OCI-LY3 (cell line): ENCODE results near the gene ZNF749.

Source experiments
- H2AFZ ChIP-seq: fragments of 200-600, 300-600 bp; shearing (Covaris generic); 2 replicates; pipeline ENCODE4 v1.6.0; 2014; ENCODE audit warnings: antibody characterized with exemption, low read depth, low read length
- H3K27ac ChIP-seq: fragments of 200-600, 300-600 bp; sonication (generic); 2 replicates; pipeline ENCODE4 v1.5.1; 2014; ENCODE audit warnings: mild to moderate bottlenecking, low read length, moderate library complexity, mixed read lengths
- H3K27me3 ChIP-seq: fragments of 200-600, 300-600 bp; sonication (generic); 2 replicates; pipeline ENCODE4 v1.6.1; 2014; ENCODE audit warnings: low read depth, low read length, mixed read lengths
- H3K36me3 ChIP-seq: fragments of 200-600, 300-600 bp; sonication (generic); replicated peaks from 2 replicates; pipeline ENCODE3; 2014; ENCODE audit warnings: low read depth, low read length, mixed read lengths
- H3K4me1 ChIP-seq: fragments of 300-600, 200-600 bp; sonication (generic); 2 replicates; pipeline ENCODE4 v1.6.1; 2014; ENCODE audit warnings: low read length, mixed read lengths
- H3K4me2 ChIP-seq: fragments of 200-600, 300-600 bp; sonication (generic); 2 replicates; pipeline ENCODE4 v1.6.1; 2014; ENCODE audit warnings: low read length, mixed read lengths
- H3K4me3 ChIP-seq: fragments of 300-600, 200-600 bp; sonication (generic); 2 replicates; pipeline ENCODE4 v1.5.1; 2014; ENCODE audit warnings: antibody characterized with exemption, mild to moderate bottlenecking, low read length, moderate library complexity
- H3K79me2 ChIP-seq: fragments of 300-600, 200-600 bp; shearing (Covaris generic); 2 replicates; pipeline ENCODE4 v1.6.1; 2014; ENCODE audit warnings: mild to moderate bottlenecking, low read length, mixed read lengths
- H3K9ac ChIP-seq: fragments of 300-600, 200-600 bp; shearing (Covaris generic); 2 replicates; pipeline ENCODE4 v1.6.0; 2014; ENCODE audit warnings: mild to moderate bottlenecking, low read length, moderate library complexity
- H3K9me3 ChIP-seq: fragments of 200-600, 300-600 bp; shearing (Covaris generic); 2 replicates; pipeline ENCODE4 v1.6.1; 2014; ENCODE audit warnings: low read length, mixed read lengths; ENCODE audit not compliant: insufficient read depth
- H4K20me1 ChIP-seq: fragments of 200-600, 300-600 bp; sonication (generic); 2 replicates; pipeline ENCODE4 v1.6.1; 2016; ENCODE audit warnings: low read length, mixed read lengths; ENCODE audit not compliant: insufficient read depth
- CTCF ChIP-seq: fragments of 200-600, 300-600 bp; sonication (generic); IDR thresholded peaks from 2 replicates; pipeline ENCODE4 v1.5.1; 2014; ENCODE audit warnings: antibody characterized with exemption, low read length, low read depth
- EZH2phosphoT487 ChIP-seq: fragments of 200-600 bp; shearing (Covaris generic); IDR thresholded peaks from 2 replicates; pipeline ENCODE4 v1.6.1; 2018; ENCODE audit warnings: antibody characterized with exemption, mixed run types, low read depth

ZNF749 gene

DNA sequence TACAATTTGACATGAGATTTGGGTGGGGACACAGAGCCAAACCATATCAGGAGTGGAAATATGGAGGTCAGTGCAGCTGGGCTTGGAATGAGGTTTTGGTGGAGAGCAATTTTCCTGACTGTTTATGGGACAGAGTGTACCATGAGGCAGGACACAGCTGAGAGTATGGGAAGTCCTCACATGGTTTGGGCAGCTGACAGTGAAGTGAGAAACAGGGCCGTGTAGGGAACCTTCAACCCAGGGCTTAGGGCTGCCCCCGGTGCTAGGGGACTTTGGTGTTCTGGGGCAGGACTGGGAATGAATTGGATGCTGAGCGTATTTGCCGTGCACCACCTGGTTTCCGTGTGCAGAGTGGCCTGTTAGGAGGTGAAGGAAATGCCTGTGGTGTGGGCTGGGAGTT lies 39.4 kb upstream of the ZNF749 start:
- TF ChIP-seq CTCF: no peak
- no peak for TF ChIP-seq EZH2phosphoT487
- Histone ChIP-seq H3K79me2 (peaks cover 42% of the 10 kb centered on the region), H2AFZ (no peak overlapping the region), H3K9me3 (no peaks in the 10 kb centered on the region), H3K4me2 (no peak overlapping the region), H3K4me1 (peaks cover 13% of the 10 kb centered on the region), H3K27me3 (no peaks in the 10 kb centered on the region), H4K20me1 (0 out of 2 replicates have a peak, but pooled peaks cover 9% of the 10 kb centered on the region), H3K9ac (no peak overlapping the region), H3K27ac (no peak overlapping the region), H3K4me3 (no peak overlapping the region), H3K36me3 (peaks cover 49% of the 10 kb centered on the region)

DNA sequence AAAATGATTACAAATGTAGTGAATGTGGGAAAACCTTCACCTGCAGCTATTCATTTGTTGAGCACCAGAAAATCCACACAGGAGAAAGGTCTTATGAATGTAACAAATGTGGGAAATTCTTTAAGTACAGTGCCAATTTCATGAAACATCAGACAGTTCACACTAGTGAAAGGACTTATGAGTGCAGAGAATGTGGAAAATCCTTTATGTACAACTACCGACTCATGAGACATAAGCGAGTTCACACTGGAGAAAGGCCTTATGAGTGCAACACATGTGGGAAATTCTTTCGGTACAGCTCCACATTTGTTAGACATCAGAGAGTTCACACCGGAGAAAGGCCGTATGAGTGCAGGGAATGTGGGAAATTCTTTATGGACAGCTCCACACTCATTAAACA lies 36.3 kb upstream of the ZNF749 start:
- Histone ChIP-seq H3K4me2 (no peak overlapping the region), H3K4me1 (peaks cover 4% of the 10 kb centered on the region; the same call in 1 of the 2 replicates), H3K27me3 (no peaks in the 10 kb centered on the region), H4K20me1 (0 out of 2 replicates have a peak, but pooled peaks cover 7% of the 10 kb centered on the region), H3K27ac (no peak overlapping the region), H3K9ac (no peak overlapping the region), H3K9me3 (no peaks in the 10 kb centered on the region), H2AFZ (no peak overlapping the region), H3K79me2 (peaks cover 14% of the 10 kb centered on the region), H3K36me3 (peaks cover 62% of the 10 kb centered on the region), H3K4me3 (no peak overlapping the region)
- TF ChIP-seq CTCF: no peak
- no peak for TF ChIP-seq EZH2phosphoT487

- H4K20me1 ChIP-seq: no peaks in the 10 kb centered on the region
- H3K9me3 ChIP-seq: no peaks in the 10 kb centered on the region
- no peak overlapping the region for H3K9ac ChIP-seq
- H3K27ac ChIP-seq: no peak overlapping the region
- H2AFZ ChIP-seq: no peak overlapping the region
- peaks cover 3% of the 10 kb centered on the region; the same call in 1 of the 2 replicates for H3K4me1 ChIP-seq
- no peaks in the 10 kb centered on the region for H3K27me3 ChIP-seq
- H3K4me2 ChIP-seq: no peak overlapping the region
- TF ChIP-seq EZH2phosphoT487 (no peak), CTCF (no peak)
- peaks cover 37% of the 10 kb centered on the region for H3K36me3 ChIP-seq
- H3K4me3 ChIP-seq: no peak overlapping the region
- H3K79me2 ChIP-seq: no peaks in the 10 kb centered on the region
These were observed 31.2 kb upstream of the ZNF749 start for GRCh38 chr19:57403737-57404563.

DNA sequence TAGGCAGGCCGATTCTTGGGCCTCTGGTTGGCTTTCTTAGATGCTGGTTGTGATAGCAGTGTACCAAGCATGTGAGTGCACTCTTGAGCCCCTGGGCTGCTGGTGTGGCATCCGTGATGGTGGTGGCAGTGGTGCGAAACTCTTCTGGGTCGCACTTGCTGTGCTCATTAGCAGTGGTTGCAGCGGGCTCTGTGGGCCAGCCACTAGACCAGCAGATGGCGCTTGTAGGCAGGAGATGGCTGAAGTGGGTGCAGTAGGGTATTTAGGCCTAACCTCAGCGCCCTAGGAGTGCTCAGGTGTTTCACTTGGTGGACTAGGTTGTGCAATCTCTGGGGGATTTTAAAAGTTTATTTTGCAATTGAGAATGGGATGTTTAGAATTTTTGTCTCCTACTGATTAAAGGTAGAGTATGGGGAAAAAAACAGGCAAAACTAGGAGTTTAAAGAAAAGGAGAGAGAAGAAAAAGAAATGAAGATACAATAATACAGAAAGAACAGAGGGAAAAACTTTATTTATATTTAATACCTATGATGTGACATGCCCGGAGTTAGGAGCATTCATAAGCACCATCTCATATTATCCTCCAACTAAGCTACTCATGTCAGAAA lies 28.5 kb upstream of the ZNF749 start:
- Histone ChIP-seq H3K4me2 (peak overlapping the region; percentile 43), H2AFZ (no peak overlapping the region), H3K9me3 (no peaks in the 10 kb centered on the region)

More for the DNA sequence above, 28.5 kb upstream of the ZNF749 start:
- Histone ChIP-seq H3K4me1 (peaks cover 8% of the 10 kb centered on the region), H3K36me3 (peaks cover 18% of the 10 kb centered on the region), H3K79me2 (peaks cover 5% of the 10 kb centered on the region), H3K27ac (no peak overlapping the region), H3K4me3 (no peak overlapping the region), H3K9ac (no peak overlapping the region), H3K27me3 (no peaks in the 10 kb centered on the region), H4K20me1 (no peaks in the 10 kb centered on the region)
- peak; percentile 98 for TF ChIP-seq CTCF
- no peak for TF ChIP-seq EZH2phosphoT487
